A549 treated with ZK216348 at 1 μM for 4 hours (cell line): ENCODE results near the gene ARRDC1. TPM values are rescaled to one million over a fixed set of nuclear protein-coding genes. Genes with fewer than 3 reads are reported as not detected.

ENCODE experiments used
- total RNA-seq: library from RNA; stranded (reverse); fragments of 200-300 nt; extraction: Qiagen RNA extraction; gene quantifications from 5 replicates; pipeline ENCODE4 v1.2.3, GENCODE V29; 2022; ENCODE audit warnings: low read depth

Gene ARRDC1
- total RNA-seq: 26.9 to 54.5 TPM (median 45.5 TPM) in 5 replicates

GRCh38 chr9:137605121-137606004 is at the start of gene ARRDC1:
Gene ARRDC1 (plus strand): TSS chr9:137605686. CDS start chr9:137605718, 32 bp downstream.

GRCh38 chr9:137578518-137579258 is 26.8 kb upstream of the ARRDC1 start, which contains the start of gene DPH7:
Gene DPH7 (minus strand): TSS chr9:137578925. CDS start chr9:137578777, 148 bp downstream.

GRCh38 chr9:137590469-137591383 is 14.8 kb upstream of the ARRDC1 start, which contains the start of gene ZMYND19:
Gene ZMYND19 (minus strand): TSS chr9:137590512. CDS start chr9:137590263, 249 bp downstream.

GRCh38 chr9:137618105-137619067 is 12.9 kb downstream of the ARRDC1 start, which contains the start of gene EHMT1:
Gene EHMT1 (plus strand): TSS chr9:137619005. CDS start chr9:137619029, 24 bp downstream.

Other genes with a start within 250 kb of the ARRDC1 start
- 2.5 to 6.8 TPM (median 6.4 TPM) in 5 replicates for gene EXD3, start 182.5 kb upstream of the ARRDC1 start, total RNA-seq
- 0.53 to 2.1 TPM (median 1.9 TPM) in 5 replicates for gene NOXA1, start 182.3 kb upstream of the ARRDC1 start, total RNA-seq
- 0.18 to 0.29 TPM (median 0.19 TPM) in 5 replicates for gene ENTPD8, start 164.3 kb upstream of the ARRDC1 start, total RNA-seq
- gene NSMF, start 146.4 kb upstream of the ARRDC1 start, total RNA-seq: 28.4 to 48.9 TPM (median 43.2 TPM) in 5 replicates
- 0.28 to 1.2 TPM (median 1.1 TPM) in 5 replicates for gene PNPLA7, start 55.3 kb upstream of the ARRDC1 start, total RNA-seq
- gene MRPL41, start 53.8 kb upstream of the ARRDC1 start, total RNA-seq: 43.8 to 100 TPM (median 90.0 TPM) in 5 replicates
- 19.5 to 32.6 TPM (median 30.3 TPM) in 5 replicates for gene DPH7, start 26.8 kb upstream of the ARRDC1 start, total RNA-seq
- gene ZMYND19, start 15.2 kb upstream of the ARRDC1 start, total RNA-seq: 34.1 to 61.4 TPM (median 59.9 TPM) in 5 replicates
- 33.7 to 50.4 TPM (median 47.4 TPM) in 5 replicates for gene EHMT1, start 13.3 kb downstream of the ARRDC1 start, total RNA-seq